Fibroblast of skin of back (primary cell): ENCODE results near the gene DNAH10.

Source experiments
- DNase-seq: peaks from one replicate; pipeline ENCODE4 v3.0.0-alpha.2; 2013

The DNAH10 gene

GRCh38 chr12:123972457-123973401 lies 210.6 kb downstream of the DNAH10 start, which contains the start of the genes CCDC92 and ZNF664:
CCDC92 (minus strand) TSS chr12:123972831; CDS start chr12:123944305, 28,526 bp downstream.
ZNF664 (plus strand) TSS chr12:123973215; CDS start chr12:124012145, 38,930 bp downstream.
- DNase-seq: peak; percentile 90

- DNase-seq: peak; percentile 29
Measured at GRCh38 chr12:123973552-123974341, 211.6 kb downstream of the DNAH10 start.

GRCh38 chr12:123976227-123976826 lies 214.2 kb downstream of the DNAH10 start:
- DNase-seq: no peak

- DNase-seq: no peak
Measured at GRCh38 chr12:123979566-123979965, 217.5 kb downstream of the DNAH10 start.

- no peak for DNase-seq
Measured at GRCh38 chr12:123982269-123982668, 220.2 kb downstream of the DNAH10 start.

- DNase-seq: peak; percentile 66
Measured at GRCh38 chr12:123983822-123984485, 221.9 kb downstream of the DNAH10 start.

GRCh38 chr12:123984903-123985302 lies 222.8 kb downstream of the DNAH10 start:
- DNase-seq: no peak
